Measurements from ENCODE around the gene DNAAF8.

GRCh38 chr16:4778050-4778392, 43.7 kb downstream of the DNAAF8 start:
- TF ChIP-seq CTCF (IDR thresholded peaks at IDR 0.05) (no peak), POLR2A (IDR thresholded peaks at IDR 0.05) (no peak)
